Colonic mucosa (tissue), 4 donors: ENCODE results near the gene OPA3. TPM values are rescaled to one million over a fixed set of nuclear protein-coding genes. Genes with fewer than 3 reads are reported as not detected.
A peak's percentile ranks its signal among the peaks of the same experiment; 100 is the strongest.

Experiments
- DNase-seq: peaks from one replicate; pipeline ENCODE4 v3.0.0-alpha.2; 2020
- H3K27ac ChIP-seq: fragments of 200-600 bp; one replicate; pipeline ENCODE4 v1.8.0; 2021
- H3K27me3 ChIP-seq: fragments of 200-600 bp; one replicate; pipeline ENCODE4 v1.8.0; 2021
- H3K36me3 ChIP-seq: fragments of 200-600 bp; one replicate; pipeline ENCODE4 v1.8.0; 2021
- H3K4me1 ChIP-seq: fragments of 200-600 bp; one replicate; pipeline ENCODE4 v1.8.0; 2021; ENCODE audit warnings: mild to moderate bottlenecking
- H3K4me3 ChIP-seq: fragments of 200-600 bp; one replicate; pipeline ENCODE4 v1.8.0; 2021
- H3K9ac ChIP-seq, 2 donors: one replicate each; pipeline ENCODE4 v1.7.0; 2013; ENCODE audit warnings: control low read depth in 2 of 2, low read depth in 2 of 2, low read length in 2 of 2
- H3K9me3 ChIP-seq: fragments of 200-600 bp; one replicate; pipeline ENCODE4 v1.8.0; 2021
- intact Hi-C: fragments of 100-400 bp; cut with DNase I; formaldehyde crosslinking; loops from one replicate; pipeline ENCODE4 v1.14.1; 2022
- total RNA-seq, 2 donors: library from RNA; stranded (reverse); fragmentation: NEBNext Ultra II Directional in 1 of 2; extraction: Animal tissue kit (Norgen Biotek cat#: 25700) in 1 of 2; gene quantifications; one replicate each; pipeline ENCODE4 v1.2.1, GENCODE V29; 2021
- TF ChIP-seq, protein P1 (sequence below): fragments of 200-600 bp; IDR thresholded peaks from one replicate; pipeline ENCODE4 v1.8.0; 2022; ENCODE audit warnings: antibody characterized with exemption, mild to moderate bottlenecking
- donor health status: healthy.
- donor health status: DM: no; HTN: no; CAD: no.
- donor health status: DM: no; HTN: no; CAD: no.

OPA3 gene
- total RNA-seq, 2 donors from 2014 or later = 12.4 to 14.8 TPM

DNA sequence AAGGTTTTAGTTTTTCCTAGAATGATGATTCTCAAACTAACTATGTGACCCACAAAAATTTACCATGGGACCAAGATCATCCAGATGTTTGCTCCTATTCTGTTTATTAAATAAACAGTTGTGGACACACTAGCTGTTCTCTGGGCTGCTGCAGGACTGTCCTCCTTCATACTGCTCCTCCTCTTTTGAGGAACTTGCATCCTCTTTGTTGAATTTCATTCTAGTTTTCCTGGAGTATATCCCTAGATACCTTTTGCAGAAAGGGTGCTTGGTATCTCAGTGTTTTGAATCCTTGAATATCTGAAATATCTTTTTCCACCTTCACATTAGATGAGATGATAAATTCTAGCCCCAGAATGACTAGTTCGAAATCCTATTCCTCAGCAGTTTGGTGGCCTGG, 53.3 kb downstream of the OPA3 start:
- H3K4me3 ChIP-seq = no peak overlapping the region
- no peak overlapping the region for H3K9ac ChIP-seq
- H3K9me3 ChIP-seq = no peaks in the 10 kb centered on the region
- intact Hi-C loops = no loop called here
- no peak for DNase-seq
- H3K27ac ChIP-seq = no peak overlapping the region
- no peaks in the 10 kb centered on the region for H3K36me3 ChIP-seq
- TF ChIP-seq, protein P1, sequence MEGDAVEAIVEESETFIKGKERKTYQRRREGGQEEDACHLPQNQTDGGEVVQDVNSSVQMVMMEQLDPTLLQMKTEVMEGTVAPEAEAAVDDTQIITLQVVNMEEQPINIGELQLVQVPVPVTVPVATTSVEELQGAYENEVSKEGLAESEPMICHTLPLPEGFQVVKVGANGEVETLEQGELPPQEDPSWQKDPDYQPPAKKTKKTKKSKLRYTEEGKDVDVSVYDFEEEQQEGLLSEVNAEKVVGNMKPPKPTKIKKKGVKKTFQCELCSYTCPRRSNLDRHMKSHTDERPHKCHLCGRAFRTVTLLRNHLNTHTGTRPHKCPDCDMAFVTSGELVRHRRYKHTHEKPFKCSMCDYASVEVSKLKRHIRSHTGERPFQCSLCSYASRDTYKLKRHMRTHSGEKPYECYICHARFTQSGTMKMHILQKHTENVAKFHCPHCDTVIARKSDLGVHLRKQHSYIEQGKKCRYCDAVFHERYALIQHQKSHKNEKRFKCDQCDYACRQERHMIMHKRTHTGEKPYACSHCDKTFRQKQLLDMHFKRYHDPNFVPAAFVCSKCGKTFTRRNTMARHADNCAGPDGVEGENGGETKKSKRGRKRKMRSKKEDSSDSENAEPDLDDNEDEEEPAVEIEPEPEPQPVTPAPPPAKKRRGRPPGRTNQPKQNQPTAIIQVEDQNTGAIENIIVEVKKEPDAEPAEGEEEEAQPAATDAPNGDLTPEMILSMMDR = no peak
- no peaks in the 10 kb centered on the region for H3K27me3 ChIP-seq
- no peaks in the 10 kb centered on the region for H3K4me1 ChIP-seq

DNA sequence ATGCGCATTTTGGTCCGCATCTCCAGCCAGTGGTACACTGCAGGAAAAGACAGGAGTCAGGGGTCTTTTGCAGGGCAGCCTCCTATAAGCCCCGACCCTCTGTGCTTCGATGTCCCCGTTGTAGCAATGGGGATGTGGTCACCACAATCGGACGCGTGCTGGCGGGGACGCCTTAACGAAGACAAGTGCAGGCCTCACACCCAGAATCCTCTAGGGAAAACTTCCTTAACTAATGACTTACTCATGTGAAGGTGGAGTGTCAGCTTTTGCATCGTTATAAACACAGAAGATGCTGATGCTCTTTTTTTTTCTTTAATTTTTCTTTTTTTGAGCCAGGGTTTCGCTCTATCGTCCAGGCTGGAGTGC, 55.2 kb downstream of the OPA3 start:
- peak overlapping the region; percentile 32 for H3K4me3 ChIP-seq
- H3K4me1 ChIP-seq = no peaks in the 10 kb centered on the region
- H3K27ac ChIP-seq = no peak overlapping the region
- intact Hi-C loops = loop anchor here (5.0 to 10.0 kb wide), 2 partner anchors 38 to 115 kb away; no protein-coding TSS in a partner anchor
- no peak for DNase-seq
- H3K9me3 ChIP-seq = no peaks in the 10 kb centered on the region
- TF ChIP-seq, protein P1 = no peak
- H3K36me3 ChIP-seq = peaks cover 9% of the 10 kb centered on the region
- H3K9ac ChIP-seq = peak overlapping the region in 1 of 2 donors; percentile 52
- H3K27me3 ChIP-seq = no peaks in the 10 kb centered on the region

GRCh38 chr19:45528744-45529419, 55.7 kb downstream of the OPA3 start:
- peak; percentile 84 for DNase-seq
- intact Hi-C loops = loop anchor here (5.0 to 10.0 kb wide), 2 partner anchors 38 to 116 kb away; no protein-coding TSS in a partner anchor
- Histone ChIP-seq H3K4me1 (no peaks in the 10 kb centered on the region), H3K9me3 (no peaks in the 10 kb centered on the region), H3K4me3 (peak overlapping the region; percentile 32), H3K27me3 (no peaks in the 10 kb centered on the region), H3K9ac (peak overlapping the region; percentile 52 to 61), H3K36me3 (peaks cover 14% of the 10 kb centered on the region), H3K27ac (peak overlapping the region; percentile 43)
- TF ChIP-seq, protein P1 = no peak

DNA sequence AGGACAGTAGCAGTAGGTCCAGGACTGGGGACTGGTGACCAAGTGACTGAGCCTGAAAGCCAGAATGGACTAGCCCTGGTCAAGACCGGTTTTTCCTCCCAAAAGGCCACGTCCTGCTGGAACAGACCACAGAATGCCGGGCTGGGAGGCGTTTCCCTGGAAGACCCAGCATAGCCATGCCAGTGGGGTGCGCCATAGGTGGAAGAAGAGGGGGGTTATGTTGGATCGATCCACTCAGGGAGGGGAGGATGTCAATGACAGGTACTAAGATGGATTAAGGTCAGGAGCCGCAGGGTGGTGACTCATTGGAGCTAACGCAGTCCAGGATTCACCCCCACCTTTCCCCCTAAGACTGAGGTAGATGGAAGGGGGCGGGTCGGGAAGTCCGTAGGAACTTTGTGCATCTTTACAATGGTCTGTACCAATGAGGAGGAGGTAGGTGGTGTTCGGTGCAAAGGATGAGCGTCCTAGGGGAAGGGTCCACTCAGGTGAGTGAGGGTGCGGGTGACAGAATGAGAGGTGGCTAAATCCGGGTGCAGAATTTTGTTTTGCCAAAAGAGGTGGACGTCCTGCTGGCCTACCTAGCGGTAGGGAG, 56.4 kb downstream of the OPA3 start:
- Histone ChIP-seq H3K36me3 (peaks cover 14% of the 10 kb centered on the region), H3K4me3 (peak overlapping the region; percentile 32), H3K27me3 (no peaks in the 10 kb centered on the region), H3K27ac (peak overlapping the region; percentile 43), H3K9me3 (no peaks in the 10 kb centered on the region), H3K4me1 (no peaks in the 10 kb centered on the region), H3K9ac (peak overlapping the region in 1 of 2 donors; percentile 7)
- TF ChIP-seq, protein P1 = no peak
- intact Hi-C loops = loop anchor here (5.0 to 10.0 kb wide), 2 partner anchors 39 to 117 kb away; no protein-coding TSS in a partner anchor
- DNase-seq = no peak

DNA sequence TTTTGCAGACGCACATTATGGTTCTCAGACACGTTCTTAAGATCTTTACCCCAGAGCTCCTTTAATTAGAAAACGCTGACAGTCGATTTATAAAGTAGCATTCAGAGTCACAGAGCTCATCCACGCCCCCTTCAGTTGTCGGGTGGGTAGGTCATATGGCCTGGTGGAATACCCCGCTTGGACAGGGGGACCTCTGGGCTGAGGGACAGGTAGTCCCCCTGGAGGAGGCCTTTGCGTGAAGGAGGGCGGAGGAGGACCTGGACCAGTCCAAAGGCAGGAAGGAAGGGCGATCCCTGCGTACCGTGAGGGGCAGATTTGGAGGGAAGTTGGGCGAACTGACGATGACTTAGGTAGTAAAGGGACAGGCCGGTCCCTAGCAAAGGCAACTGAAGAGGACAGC, 56.9 kb downstream of the OPA3 start:
- intact Hi-C loops = loop anchor here (5.0 to 10.0 kb wide), 2 partner anchors 40 to 117 kb away; no protein-coding TSS in a partner anchor
- Histone ChIP-seq H3K27me3 (no peaks in the 10 kb centered on the region), H3K9ac (no peak overlapping the region), H3K4me3 (no peak overlapping the region), H3K9me3 (no peaks in the 10 kb centered on the region), H3K27ac (peak overlapping the region; percentile 43), H3K36me3 (peaks cover 14% of the 10 kb centered on the region), H3K4me1 (no peaks in the 10 kb centered on the region)
- no peak for DNase-seq
- TF ChIP-seq, protein P1 = no peak
